Peyer's patch (tissue), 4 donors: ENCODE measurements around the gene PDK3.

Source experiments
- POLR2A ChIP-seq, 2 donors: fragments of 450-650 bp; IDR thresholded peaks; one replicate each; pipeline ENCODE4 v1.5.1; 2017; ENCODE audit warnings: antibody characterized with exemption in 2 of 2, mild to moderate bottlenecking in 2 of 2, moderate library complexity in 2 of 2
- TF ChIP-seq, protein P1 (sequence below), 6 experiments: fragments of 450-650 bp in 4 of 6; fragments of 200-600 bp in 2 of 6; sonication (generic) in 1 of 6; IDR thresholded peaks; one replicate each; pipeline ENCODE4 v1.5.1; 2017 to 2019; ENCODE audit warnings: antibody characterized with exemption in 6 of 6, mild to moderate bottlenecking in 3 of 6, moderate library complexity in 1 of 6

DNA sequence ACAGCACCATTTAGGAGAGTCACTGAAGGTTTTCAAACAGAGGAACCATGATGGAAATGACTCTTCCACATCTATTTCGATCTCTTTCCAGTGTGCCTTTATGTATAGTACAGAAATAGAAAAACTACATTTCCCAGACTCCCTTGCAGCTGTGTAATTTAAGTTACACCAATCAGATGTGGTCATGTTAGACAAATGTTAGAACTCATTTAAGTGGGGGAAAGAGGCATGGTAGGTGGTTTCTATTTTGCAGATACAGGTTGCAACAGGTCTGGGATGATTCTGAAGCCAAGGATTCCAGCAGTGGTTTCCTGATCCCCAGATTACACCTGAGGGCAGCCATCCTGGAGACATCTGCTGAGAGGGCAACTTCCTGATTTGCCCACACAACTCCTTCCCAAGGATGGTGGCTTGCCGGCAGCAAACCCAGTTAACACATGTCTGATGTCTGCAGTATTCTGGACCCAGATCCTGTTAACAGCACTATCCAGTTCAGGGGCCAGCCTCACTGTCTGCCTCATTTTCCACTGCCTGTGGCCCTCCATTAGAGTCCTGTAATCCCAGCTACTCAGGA lies 38.7 kb upstream of the PDK3 start:
- TF ChIP-seq, protein P1, sequence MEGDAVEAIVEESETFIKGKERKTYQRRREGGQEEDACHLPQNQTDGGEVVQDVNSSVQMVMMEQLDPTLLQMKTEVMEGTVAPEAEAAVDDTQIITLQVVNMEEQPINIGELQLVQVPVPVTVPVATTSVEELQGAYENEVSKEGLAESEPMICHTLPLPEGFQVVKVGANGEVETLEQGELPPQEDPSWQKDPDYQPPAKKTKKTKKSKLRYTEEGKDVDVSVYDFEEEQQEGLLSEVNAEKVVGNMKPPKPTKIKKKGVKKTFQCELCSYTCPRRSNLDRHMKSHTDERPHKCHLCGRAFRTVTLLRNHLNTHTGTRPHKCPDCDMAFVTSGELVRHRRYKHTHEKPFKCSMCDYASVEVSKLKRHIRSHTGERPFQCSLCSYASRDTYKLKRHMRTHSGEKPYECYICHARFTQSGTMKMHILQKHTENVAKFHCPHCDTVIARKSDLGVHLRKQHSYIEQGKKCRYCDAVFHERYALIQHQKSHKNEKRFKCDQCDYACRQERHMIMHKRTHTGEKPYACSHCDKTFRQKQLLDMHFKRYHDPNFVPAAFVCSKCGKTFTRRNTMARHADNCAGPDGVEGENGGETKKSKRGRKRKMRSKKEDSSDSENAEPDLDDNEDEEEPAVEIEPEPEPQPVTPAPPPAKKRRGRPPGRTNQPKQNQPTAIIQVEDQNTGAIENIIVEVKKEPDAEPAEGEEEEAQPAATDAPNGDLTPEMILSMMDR (IDR thresholded peaks at IDR 0.05), result no peak
- no peak for TF ChIP-seq POLR2A (IDR thresholded peaks at IDR 0.05)
